Naive thymus-derived CD4-positive, alpha-beta T cell (primary cell): ENCODE measurements around the gene RPP25. TPM values are rescaled to one million over a fixed set of nuclear protein-coding genes. Genes with fewer than 3 reads are reported as not detected.

Source experiments
- ATAC-seq: fragments of 150-1000 bp; cut with Tn5 transposase; 2 replicates; pipeline ENCODE4 v1.10.0; 2021; ENCODE audit warnings: mild to moderate bottlenecking, moderate library complexity
- CTCF ChIA-PET: fragments of 350-600 bp; sonication (Branson Sonifier 250); formaldehyde crosslinking; loops from one replicate; lab custom pipeline; 2021; ENCODE audit warnings: antibody characterized with exemption; lab: Charles Lee
- POLR2A ChIA-PET: fragments of 350-600 bp; sonication (Branson Sonifier 250); formaldehyde crosslinking; loops from one replicate; lab custom pipeline; 2021; ENCODE audit warnings: antibody characterized with exemption, inconsistent platforms; lab: Charles Lee
- DNase-seq, 9 donors: peaks; one replicate each; pipeline versions ENCODE4 v3.0.0 to v3.0.0-alpha.2; 2020 to 2022; ENCODE audit warnings: mixed read lengths in 1 of 9
- H3K27ac ChIP-seq: one replicate; pipeline ENCODE4 v1.7.0; 2013; ENCODE audit warnings: mild to moderate bottlenecking, low read depth, low read length, moderate library complexity
- H3K27me3 ChIP-seq, 2 donors: one replicate each; pipeline ENCODE4 v1.7.0; 2013; ENCODE audit warnings: low read length in 2 of 2, mild to moderate bottlenecking in 2 of 2, moderate library complexity in 2 of 2; ENCODE audit not compliant: control insufficient read depth in 2 of 2, insufficient read depth in 2 of 2
- H3K36me3 ChIP-seq, 3 experiments: 1 replicate in 2 of 3; 2 replicates in 1 of 3; pipeline ENCODE4 v1.7.0; 2013; ENCODE audit warnings: low read length in 3 of 3, mild to moderate bottlenecking in 3 of 3, moderate library complexity in 1 of 3; ENCODE audit not compliant: insufficient read depth in 3 of 3, control insufficient read depth in 2 of 3
- H3K4me1 ChIP-seq, 2 donors: one replicate each; pipeline ENCODE4 v1.7.0; 2013; ENCODE audit warnings: low read length in 2 of 2, mild to moderate bottlenecking in 2 of 2, moderate library complexity in 1 of 2; ENCODE audit not compliant: control insufficient read depth in 2 of 2, insufficient read depth in 2 of 2
- H3K4me3 ChIP-seq: 2 replicates; pipeline ENCODE4 v1.7.0; 2013; ENCODE audit warnings: mild to moderate bottlenecking, low read length
- H3K9me3 ChIP-seq, 3 experiments: 1 replicate in 2 of 3; 2 replicates in 1 of 3; pipeline ENCODE4 v1.7.0; 2013; ENCODE audit warnings: low read length in 3 of 3; ENCODE audit not compliant: control insufficient read depth in 2 of 3
- H3K27ac Mint-ChIP-seq, 9 donors: one replicate each; pipeline ENCODE4 v1.8.0; 2020 to 2022; ENCODE audit warnings: mixed read lengths in 9 of 9, mild to moderate bottlenecking in 8 of 9, moderate library complexity in 5 of 9, inconsistent platforms in 2 of 9
- H3K27me3 Mint-ChIP-seq, 5 donors: one replicate each; pipeline ENCODE4 v1.8.0; 2021 to 2022; ENCODE audit warnings: mixed read lengths in 5 of 5, mild to moderate bottlenecking in 1 of 5
- H3K36me3 Mint-ChIP-seq, 5 donors: one replicate each; pipeline ENCODE4 v1.8.0; 2020 to 2022; ENCODE audit warnings: mixed read lengths in 5 of 5, mild to moderate bottlenecking in 3 of 5, inconsistent platforms in 1 of 5
- H3K4me1 Mint-ChIP-seq, 7 donors: one replicate each; pipeline ENCODE4 v1.8.0; 2020 to 2022; ENCODE audit warnings: mixed read lengths in 7 of 7, mild to moderate bottlenecking in 3 of 7, inconsistent platforms in 1 of 7
- H3K4me3 Mint-ChIP-seq, 10 donors: one replicate each; pipeline ENCODE4 v1.8.0; 2020 to 2022; ENCODE audit warnings: mild to moderate bottlenecking in 10 of 10, mixed read lengths in 10 of 10, moderate library complexity in 6 of 10, inconsistent platforms in 2 of 10
- H3K9me3 Mint-ChIP-seq, 11 donors: one replicate each; pipeline ENCODE4 v1.8.0; 2020 to 2022; ENCODE audit warnings: mixed read lengths in 11 of 11, mild to moderate bottlenecking in 4 of 11, inconsistent platforms in 1 of 11, moderate library complexity in 1 of 11
- intact Hi-C, 2 donors: fragments of 100-400 bp; cut with micrococcal nuclease; formaldehyde crosslinking; loops; one replicate each; pipeline ENCODE4 v1.15.1; 2023
- polyA plus RNA-seq, 2 donors: library from polyadenylated mRNA; unstranded; fragments of 300-500 nt; fragmentation: Illumina TruSeq; gene quantifications; one replicate each; pipeline ENCODE4 v1.2.3, GENCODE V29; 2021
- total RNA-seq, 6 experiments: library from RNA in 5 of 6; stranded (reverse) in 5 of 6; gene quantifications; 1 replicate in 5 of 6; 2 replicates in 1 of 6; pipeline ENCODE4 v1.2.3 and lab custom pipeline; 2021 to 2026

Gene RPP25, protein sequence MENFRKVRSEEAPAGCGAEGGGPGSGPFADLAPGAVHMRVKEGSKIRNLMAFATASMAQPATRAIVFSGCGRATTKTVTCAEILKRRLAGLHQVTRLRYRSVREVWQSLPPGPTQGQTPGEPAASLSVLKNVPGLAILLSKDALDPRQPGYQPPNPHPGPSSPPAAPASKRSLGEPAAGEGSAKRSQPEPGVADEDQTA
- 1 to 10 TPM in 4 of 5 experiments, under 1 TPM in 1; 0.95 to 5.8 (median 3.3) TPM for total RNA-seq
- polyA plus RNA-seq: 1 to 10 TPM; 4.0 to 5.5 TPM
- 2.4 reads per million, percentile 12 among the genes with 10 or more reads in this experiment for total RNA-seq (lab: John Stamatoyannopoulos, UW)

DNA sequence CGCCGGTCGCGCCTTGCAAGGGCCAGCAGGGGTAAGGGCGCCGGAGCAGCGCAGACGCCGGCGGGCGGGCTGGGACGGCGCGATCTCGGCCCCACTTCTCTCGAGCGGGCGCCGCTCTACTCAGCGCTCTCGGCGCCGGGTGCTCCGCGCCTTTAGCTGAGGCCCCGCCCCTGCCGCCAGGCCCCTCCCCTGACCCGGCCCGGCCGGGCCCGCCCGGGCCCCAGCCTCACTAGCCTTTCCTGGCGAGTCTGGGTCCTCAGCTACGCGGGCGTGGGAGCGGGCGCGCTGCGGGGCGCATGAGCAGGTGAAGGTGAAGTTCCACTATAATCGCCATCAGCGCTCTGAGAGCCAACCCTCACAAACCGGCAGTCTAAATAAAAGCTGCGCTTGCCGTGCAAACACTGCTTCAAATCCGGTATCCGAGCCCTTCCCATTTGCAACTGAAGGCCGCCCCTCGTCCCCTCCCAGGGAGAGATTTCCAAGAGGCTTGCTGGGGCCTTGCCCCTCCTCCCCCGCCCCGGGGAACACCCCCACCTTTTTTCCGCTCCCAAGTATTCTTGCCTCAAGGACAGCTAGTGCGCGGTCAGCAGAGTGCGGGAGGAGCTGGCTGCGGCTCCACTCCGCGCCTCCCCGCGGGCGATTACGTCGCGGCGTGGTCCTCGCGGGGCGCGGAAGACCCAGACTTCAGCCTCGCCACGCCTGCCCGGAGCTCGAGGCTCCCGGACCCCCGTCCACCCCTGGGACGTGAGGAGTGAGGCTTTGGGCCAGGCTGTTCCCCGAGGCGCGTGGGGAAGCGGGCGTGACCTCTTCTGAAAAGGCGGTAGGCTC is at the start of gene RPP25:
Gene RPP25, minus strand, starts transcription at position 125 of the 828 bp plus-strand sequence. CDS start 189 bp downstream, outside the sequence.
- H3K27me3 ChIP-seq: peaks cover 9 to 10% of the 10 kb centered on the region in 2 donors
- peak within 1 kb of the TSS; percentile 1 for H3K27ac ChIP-seq
- H3K4me3 ChIP-seq: peak within 1 kb of the TSS; percentile 67
- no peaks in the 10 kb centered on the region for H3K9me3 ChIP-seq
- Mint-ChIP-seq H3K4me3 (peak within 1 kb of the TSS; percentile 68 to 83 (median 81)), H3K4me1 (peaks cover 14 to 40% (median 31%) of the 10 kb centered on the region in 7 donors), H3K36me3 (peaks cover 0 to 2% (median 0%) of the 10 kb centered on the region in 5 donors), H3K9me3 (peaks cover 0 to 1% (median 0%) of the 10 kb centered on the region in 11 donors), H3K27me3 (peaks cover 25 to 47% (median 27%) of the 10 kb centered on the region in 5 donors), H3K27ac (no peak within 1 kb of the TSS)
- DNase-seq: peak; percentile 32 to 82 (median 49)
- peaks cover 17 to 23% of the 10 kb centered on the region in 2 donors for H3K4me1 ChIP-seq
- peak; percentile 92 for ATAC-seq
- H3K36me3 ChIP-seq: no peaks in the 10 kb centered on the region
- CTCF ChIA-PET: interaction anchor here (1.0 to 1.5 kb wide), 4 partner anchors 38 to 325 kb away, joined by 3 to 5 read pairs (median 4); no protein-coding TSS in a partner anchor
- POLR2A ChIA-PET: interaction anchor here (0.6 to 1.8 kb wide), 6 partner anchors 38 to 342 kb away, joined by 3 to 6 read pairs (median 4); partner anchors contain the start of gene SCAMP5
- intact Hi-C loops: loop anchor here (1.0 to 10.0 kb wide), 9 partner anchors 19 to 492 kb away; partner anchors contain the start of genes COX5A (in 2 of the 2), CLK3 (in 1 of the 2), FAM219B (in 1 of the 2) and PPCDC (in 1 of the 2)

DNA sequence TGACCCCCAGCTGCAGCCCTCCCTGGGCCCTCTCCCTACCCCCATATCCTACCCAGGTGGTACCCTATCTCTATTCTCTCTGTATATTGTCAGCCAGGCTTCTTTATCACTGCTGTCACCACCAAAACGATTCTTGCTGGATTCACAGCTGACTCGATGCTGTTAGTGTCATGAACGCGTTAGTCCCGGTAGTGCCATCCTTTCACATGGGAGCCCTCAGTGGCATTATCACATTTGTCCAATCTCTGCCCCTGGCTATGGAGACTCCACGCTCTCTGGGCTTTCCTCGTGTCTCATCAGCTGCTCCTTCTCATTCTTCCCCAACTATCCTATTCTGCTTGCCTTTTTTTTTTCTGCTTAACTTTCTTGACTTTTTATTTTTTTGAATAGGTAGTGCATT is 45.8 kb upstream of the RPP25 start:
- peaks cover 0 to 1% (median 0%) of the 10 kb centered on the region in 11 donors for H3K9me3 Mint-ChIP-seq
- intact Hi-C loops: no loop called here
- H3K36me3 Mint-ChIP-seq: peaks cover 0 to 4% (median 0%) of the 10 kb centered on the region in 5 donors
- Histone ChIP-seq H3K27me3 (no peaks in the 10 kb centered on the region), H3K4me3 (no peak overlapping the region), H3K36me3 (no peaks in the 10 kb centered on the region), H3K27ac (no peak overlapping the region), H3K9me3 (no peaks in the 10 kb centered on the region), H3K4me1 (no peaks in the 10 kb centered on the region)
- no peak for ATAC-seq
- no peak for DNase-seq
- H3K27me3 Mint-ChIP-seq: peaks cover 8 to 23% (median 15%) of the 10 kb centered on the region in 5 donors
- H3K27ac Mint-ChIP-seq: no peak overlapping the region
- peak overlapping the region in 1 of 10 donors; percentile 11 for H3K4me3 Mint-ChIP-seq
- ChIA-PET POLR2A (no interaction called here), CTCF (no interaction called here)
- H3K4me1 Mint-ChIP-seq: peaks cover 0 to 3% (median 0%) of the 10 kb centered on the region in 7 donors

DNA sequence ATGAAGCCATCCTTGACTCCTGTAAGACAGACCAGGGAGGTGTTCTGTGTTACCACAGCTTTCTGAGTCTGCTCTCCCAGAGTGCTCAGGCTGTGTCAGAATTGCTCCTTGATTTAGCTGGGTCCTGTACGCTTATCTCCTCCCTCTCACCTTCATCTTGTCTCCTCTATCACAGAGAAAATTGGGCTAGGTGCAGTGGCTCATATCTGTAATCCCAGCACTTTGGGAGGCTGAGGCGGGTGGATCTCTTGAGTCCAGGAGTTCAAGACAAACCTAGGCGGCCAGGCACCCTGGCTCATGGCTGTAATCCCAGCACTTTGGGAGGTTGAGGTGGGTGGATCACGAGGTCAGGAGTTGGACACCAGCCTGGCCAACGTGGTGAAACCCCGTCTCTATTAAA is 44.7 kb upstream of the RPP25 start:
- Histone ChIP-seq H3K4me3 (no peak overlapping the region), H3K36me3 (no peaks in the 10 kb centered on the region), H3K27ac (no peak overlapping the region), H3K9me3 (no peaks in the 10 kb centered on the region), H3K27me3 (no peaks in the 10 kb centered on the region), H3K4me1 (peaks cover under 1 to 1% of the 10 kb centered on the region in 2 donors)
- Mint-ChIP-seq H3K9me3 (peaks cover 0 to 1% (median 0%) of the 10 kb centered on the region in 11 donors), H3K36me3 (peaks cover 0 to 4% (median 0%) of the 10 kb centered on the region in 5 donors), H3K27me3 (peaks cover 10 to 31% (median 20%) of the 10 kb centered on the region in 5 donors), H3K27ac (no peak overlapping the region), H3K4me3 (no peak overlapping the region), H3K4me1 (peaks cover 2 to 11% (median 4%) of the 10 kb centered on the region in 7 donors)
- intact Hi-C loops: no loop called here
- POLR2A ChIA-PET: no interaction called here
- DNase-seq (no peak), ATAC-seq (no peak)
- CTCF ChIA-PET: no interaction called here

DNA sequence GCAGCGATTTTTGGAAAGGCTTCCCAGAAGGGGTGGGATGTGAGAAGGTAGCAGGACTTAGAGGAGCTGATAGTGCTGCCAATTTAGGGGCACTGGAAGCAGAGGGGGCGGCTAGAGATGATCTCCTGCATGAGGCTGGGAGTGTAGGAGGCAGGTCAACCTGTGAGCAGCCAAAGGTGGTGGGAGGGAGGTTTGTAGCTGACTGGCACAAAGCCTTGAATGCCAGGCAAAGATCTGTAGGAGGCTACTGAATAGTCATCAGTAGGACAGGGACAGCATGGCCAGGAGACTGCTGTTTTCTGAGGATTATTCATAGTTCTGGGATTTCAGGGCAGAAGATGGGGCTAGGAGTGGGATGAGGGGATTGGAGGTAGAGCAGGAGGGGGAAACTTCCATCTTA is 41.0 kb upstream of the RPP25 start:
- no peaks in the 10 kb centered on the region for H3K27me3 ChIP-seq
- Mint-ChIP-seq H3K27me3 (peaks cover 10 to 34% (median 23%) of the 10 kb centered on the region in 5 donors), H3K36me3 (peaks cover 0 to 4% (median 0%) of the 10 kb centered on the region in 5 donors), H3K4me3 (peak overlapping the region in 6 of 10 donors; percentile 10 to 66 (median 42)), H3K9me3 (peaks cover 0 to 3% (median 0%) of the 10 kb centered on the region in 11 donors), H3K27ac (no peak overlapping the region), H3K4me1 (peaks cover 8 to 22% (median 15%) of the 10 kb centered on the region in 7 donors)
- DNase-seq: no peak
- H3K27ac ChIP-seq: no peak overlapping the region
- ATAC-seq: no peak
- H3K9me3 ChIP-seq: no peaks in the 10 kb centered on the region
- H3K36me3 ChIP-seq: no peaks in the 10 kb centered on the region
- POLR2A ChIA-PET: interaction anchor here (0.7 to 0.8 kb wide), 2 partner anchors 41 to 153 kb away, joined by 3 read pairs; partner anchors contain the start of gene RPP25
- intact Hi-C loops: no loop called here
- CTCF ChIA-PET: no interaction called here
- no peak overlapping the region for H3K4me3 ChIP-seq
- peaks cover 8 to 9% of the 10 kb centered on the region in 2 donors for H3K4me1 ChIP-seq

DNA sequence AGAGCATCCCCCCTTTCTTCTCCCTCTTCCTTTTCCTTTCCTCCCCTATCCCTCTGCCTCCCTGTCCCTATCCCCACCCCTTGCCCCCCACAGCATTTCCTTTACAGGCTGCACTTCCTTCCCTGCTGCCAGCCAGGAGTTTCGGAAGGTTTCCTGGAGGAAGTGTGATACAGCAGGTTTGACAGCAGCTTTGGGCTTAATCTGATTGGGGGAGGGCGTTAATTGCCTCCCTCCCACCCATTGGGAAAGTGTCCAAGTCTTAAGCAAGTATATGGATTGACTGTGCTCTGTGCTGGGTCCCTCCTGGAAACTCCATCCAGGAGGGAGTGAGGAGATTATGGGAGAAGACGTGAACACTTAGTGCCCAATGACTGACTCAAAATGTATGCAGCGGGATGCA is 40.6 kb upstream of the RPP25 start:
- H3K4me1 ChIP-seq: peaks cover 8 to 9% of the 10 kb centered on the region in 2 donors
- H3K9me3 Mint-ChIP-seq: peaks cover 0 to 4% (median 0%) of the 10 kb centered on the region in 11 donors
- H3K27ac Mint-ChIP-seq: peak overlapping the region in 1 of 9 donors; percentile 32
- DNase-seq (no peak), ATAC-seq (no peak)
- no peaks in the 10 kb centered on the region for H3K9me3 ChIP-seq
- peak overlapping the region in 7 of 10 donors; percentile 12 to 97 (median 59) for H3K4me3 Mint-ChIP-seq
- ChIA-PET POLR2A (interaction anchor here (0.7 kb wide), 1 partner anchor 40 kb away, joined by 3 read pairs; the partner anchor contains the start of gene RPP25), CTCF (no interaction called here)
- peaks cover 8 to 22% (median 15%) of the 10 kb centered on the region in 7 donors for H3K4me1 Mint-ChIP-seq
- H3K27me3 Mint-ChIP-seq: peaks cover 10 to 34% (median 27%) of the 10 kb centered on the region in 5 donors
- no peaks in the 10 kb centered on the region for H3K36me3 ChIP-seq
- peaks cover 0 to 4% (median 0%) of the 10 kb centered on the region in 5 donors for H3K36me3 Mint-ChIP-seq
- no peak overlapping the region for H3K27ac ChIP-seq
- H3K4me3 ChIP-seq: no peak overlapping the region
- intact Hi-C loops: no loop called here
- no peaks in the 10 kb centered on the region for H3K27me3 ChIP-seq
